AG04449 (cell line): ENCODE results near the gene DOCK10.

Experiments used
- CTCF ChIA-PET: fragments of 350-600 bp; formaldehyde crosslinking; extraction: SDS; loops from one replicate; lab custom pipeline; 2021; ENCODE audit warnings: antibody characterized with exemption; lab: Yijun Ruan, JAX
- POLR2A ChIA-PET: fragments of 400-600, 350-600 bp; formaldehyde crosslinking; extraction: SDS; loops from one replicate; lab custom pipeline; 2020; ENCODE audit warnings: antibody characterized with exemption, inconsistent platforms; lab: Yijun Ruan, JAX
- DNase-seq: peaks from one replicate; pipeline ENCODE4 v3.0.0-alpha.2; 2010; ENCODE audit warnings: low read depth, low spot score
- H3K4me3 ChIP-seq: 2 replicates; pipeline ENCODE4 v1.5.1; 2011; ENCODE audit warnings: low read depth, mild to moderate bottlenecking, control low read depth, low read length
- TF ChIP-seq, protein P1 (sequence below): IDR thresholded peaks from one replicate; pipeline ENCODE4 v1.5.1; 2011; ENCODE audit warnings: mild to moderate bottlenecking, moderate library complexity, low read length, control low read depth, inconsistent platforms; ENCODE audit not compliant: insufficient read depth; ENCODE audit errors: missing control alignments

DOCK10 gene

DNA sequence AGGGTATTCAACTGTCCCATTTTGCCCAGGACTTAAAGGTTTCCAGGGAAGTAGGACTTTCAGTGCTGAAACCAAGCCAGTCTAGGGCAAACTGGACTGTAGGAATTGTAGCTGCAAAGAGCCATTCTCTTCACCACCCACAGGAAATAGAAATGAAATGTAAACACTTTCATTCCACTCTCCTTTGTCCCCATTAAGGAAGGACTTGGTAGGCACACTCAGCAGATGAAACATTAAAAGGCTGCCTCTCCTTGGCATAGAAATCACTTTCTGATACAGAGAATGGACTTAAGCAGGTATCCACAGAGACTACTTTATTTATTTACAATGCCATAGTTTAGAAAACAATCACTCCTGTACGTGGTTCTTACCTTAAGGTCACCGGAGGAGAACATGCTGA, 223.2 kb downstream of the DOCK10 start:
- POLR2A ChIA-PET = no interaction called here
- no peak overlapping the region for H3K4me3 ChIP-seq
- TF ChIP-seq, protein P1, sequence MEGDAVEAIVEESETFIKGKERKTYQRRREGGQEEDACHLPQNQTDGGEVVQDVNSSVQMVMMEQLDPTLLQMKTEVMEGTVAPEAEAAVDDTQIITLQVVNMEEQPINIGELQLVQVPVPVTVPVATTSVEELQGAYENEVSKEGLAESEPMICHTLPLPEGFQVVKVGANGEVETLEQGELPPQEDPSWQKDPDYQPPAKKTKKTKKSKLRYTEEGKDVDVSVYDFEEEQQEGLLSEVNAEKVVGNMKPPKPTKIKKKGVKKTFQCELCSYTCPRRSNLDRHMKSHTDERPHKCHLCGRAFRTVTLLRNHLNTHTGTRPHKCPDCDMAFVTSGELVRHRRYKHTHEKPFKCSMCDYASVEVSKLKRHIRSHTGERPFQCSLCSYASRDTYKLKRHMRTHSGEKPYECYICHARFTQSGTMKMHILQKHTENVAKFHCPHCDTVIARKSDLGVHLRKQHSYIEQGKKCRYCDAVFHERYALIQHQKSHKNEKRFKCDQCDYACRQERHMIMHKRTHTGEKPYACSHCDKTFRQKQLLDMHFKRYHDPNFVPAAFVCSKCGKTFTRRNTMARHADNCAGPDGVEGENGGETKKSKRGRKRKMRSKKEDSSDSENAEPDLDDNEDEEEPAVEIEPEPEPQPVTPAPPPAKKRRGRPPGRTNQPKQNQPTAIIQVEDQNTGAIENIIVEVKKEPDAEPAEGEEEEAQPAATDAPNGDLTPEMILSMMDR = no peak
- CTCF ChIA-PET = interaction anchor here (0.7 to 2.1 kb wide), 2 partner anchors 13 to 463 kb away, joined by 3 to 6 read pairs; no protein-coding TSS in a partner anchor
- DNase-seq = no peak

DNA sequence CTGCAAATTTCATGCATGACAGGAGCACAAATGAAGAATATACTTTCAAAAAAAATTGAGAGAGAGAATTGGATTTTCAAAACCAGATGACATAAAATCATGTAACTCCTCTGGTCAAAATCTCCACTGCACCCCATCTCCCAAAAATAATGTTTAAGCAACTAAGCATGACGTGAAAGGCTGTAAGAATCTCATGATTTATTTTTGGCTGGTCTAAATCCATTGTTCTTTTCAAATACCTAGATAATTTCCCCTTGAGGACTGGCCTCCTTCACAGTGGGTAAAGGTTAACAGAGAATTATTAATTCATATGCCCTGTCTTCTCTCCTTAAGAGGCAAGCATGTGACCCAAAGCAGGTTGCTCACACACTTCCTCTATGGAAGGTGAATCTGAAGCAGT, 224.6 kb downstream of the DOCK10 start:
- CTCF ChIA-PET = interaction anchor here (1.1 kb wide), 1 partner anchor 182 kb away, joined by 3 read pairs; no protein-coding TSS in a partner anchor
- TF ChIP-seq, protein P1 = no peak
- DNase-seq = no peak
- H3K4me3 ChIP-seq = no peak overlapping the region
- POLR2A ChIA-PET = no interaction called here

DNA sequence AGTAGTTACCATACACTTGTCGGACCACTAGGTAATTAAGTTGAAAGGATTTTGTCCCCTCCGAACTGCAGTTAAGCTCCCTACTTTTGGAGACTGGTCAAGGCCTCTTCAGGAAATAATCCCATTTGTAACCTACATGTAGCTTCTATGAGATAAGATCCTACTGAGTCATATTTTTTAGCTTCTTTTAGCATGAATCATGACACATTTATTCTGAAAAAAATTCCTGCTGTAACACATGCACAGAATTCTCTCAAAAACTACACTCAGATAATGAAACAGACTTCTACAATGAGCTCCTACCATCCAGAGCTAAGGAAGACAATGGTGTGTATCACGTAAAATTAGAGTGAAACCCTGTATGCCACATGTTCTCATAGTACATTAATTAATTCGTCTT, 225.5 kb downstream of the DOCK10 start:
- TF ChIP-seq, protein P1 = no peak
- no peak overlapping the region for H3K4me3 ChIP-seq
- ChIA-PET POLR2A (no interaction called here), CTCF (interaction anchor here (1.1 to 1.3 kb wide), 3 partner anchors 19 to 844 kb away, joined by 3 read pairs; no protein-coding TSS in a partner anchor)
- DNase-seq = no peak

DNA sequence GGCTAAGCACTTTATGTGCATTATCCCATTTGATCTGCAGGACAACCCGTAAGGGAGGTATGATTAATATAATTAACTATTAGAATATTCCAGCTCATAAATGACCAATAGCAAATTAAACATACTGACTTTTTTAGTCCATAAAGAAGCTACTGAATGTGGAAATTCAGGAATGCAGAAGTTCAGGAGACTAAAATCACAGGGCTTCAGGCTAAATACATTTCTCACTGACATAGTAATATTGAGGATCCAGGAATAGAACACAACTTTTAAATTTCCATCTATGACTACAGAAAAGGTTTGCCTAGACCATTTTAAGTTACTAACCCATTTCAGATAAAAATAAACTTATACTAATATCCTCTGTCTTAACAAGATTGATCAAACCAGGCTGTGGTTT, 228.7 kb downstream of the DOCK10 start:
- no peak for DNase-seq
- H3K4me3 ChIP-seq = no peak overlapping the region
- CTCF ChIA-PET = interaction anchor here (1.3 kb wide), 1 partner anchor 186 kb away, joined by 3 read pairs; no protein-coding TSS in a partner anchor
- TF ChIP-seq, protein P1 = no peak
- POLR2A ChIA-PET = no interaction called here

DNA sequence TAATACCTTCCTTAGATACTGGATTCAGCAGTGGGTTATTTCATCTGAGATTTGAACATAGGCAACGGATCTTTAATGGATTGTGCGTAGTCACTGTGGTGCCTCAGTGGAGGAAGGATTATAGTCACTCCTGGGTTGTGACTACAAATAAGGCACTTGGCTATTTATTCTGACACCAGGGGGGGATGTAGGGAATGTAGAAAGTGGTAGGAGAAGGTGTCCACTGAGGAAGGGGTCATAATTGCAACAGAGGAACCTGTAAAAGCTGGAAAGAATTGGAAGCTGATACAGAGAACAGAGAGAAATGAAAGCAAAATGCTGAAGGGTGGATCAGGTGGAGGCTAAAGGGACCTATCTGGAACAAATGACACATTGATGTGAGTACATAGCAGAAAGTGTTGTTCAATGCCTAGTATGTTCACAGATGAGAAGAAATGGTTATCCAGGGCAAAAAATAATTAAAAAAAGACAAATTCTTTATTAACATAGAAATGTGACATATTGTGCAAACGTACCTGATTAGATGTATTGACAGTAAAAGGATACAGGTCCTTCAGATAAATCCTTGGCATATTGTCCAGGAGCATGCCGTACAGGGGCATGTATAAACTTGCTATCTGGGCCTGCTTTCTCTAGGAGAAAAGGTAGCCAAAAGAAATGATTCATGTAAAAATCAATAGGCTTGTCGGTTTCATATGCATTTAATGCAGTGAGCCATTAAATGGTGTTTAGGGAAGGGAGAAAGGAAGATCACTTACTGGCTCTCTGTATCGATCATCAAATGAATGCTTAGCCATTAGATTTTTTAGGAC, 234.9 kb downstream of the DOCK10 start:
- TF ChIP-seq, protein P1 = no peak
- ChIA-PET CTCF (interaction anchor here (1.0 kb wide), 1 partner anchor 235 kb away, joined by 3 read pairs; the partner anchor contains the start of gene DOCK10), POLR2A (no interaction called here)
- DNase-seq = no peak
- H3K4me3 ChIP-seq = no peak overlapping the region

DNA sequence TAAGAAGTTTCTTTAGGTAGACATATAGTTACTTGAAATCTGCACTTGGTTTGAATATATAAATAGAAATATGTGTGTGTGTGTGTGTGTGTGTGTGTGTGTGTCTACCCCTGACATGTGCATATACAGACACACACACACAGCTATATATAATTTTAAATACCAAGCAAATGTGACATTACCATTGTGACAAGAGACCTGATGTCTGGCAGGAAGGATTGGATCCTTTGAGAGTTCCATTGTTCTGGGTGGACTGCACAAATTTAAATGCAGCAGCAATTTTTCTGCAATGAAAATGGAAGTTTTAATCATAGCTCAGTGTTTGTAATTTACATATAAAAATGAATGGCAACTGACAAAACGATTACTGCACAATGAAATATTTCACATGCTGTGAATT, 238.3 kb downstream of the DOCK10 start:
- DNase-seq = no peak
- H3K4me3 ChIP-seq = no peak overlapping the region
- TF ChIP-seq, protein P1 = no peak
- POLR2A ChIA-PET = no interaction called here
- CTCF ChIA-PET = interaction anchor here (0.7 kb wide), 1 partner anchor 23 kb away, joined by 3 read pairs; no protein-coding TSS in a partner anchor
